MG63 (cell line): ENCODE measurements around the gene PACRGL. TPM values are rescaled to one million over a fixed set of nuclear protein-coding genes. Genes with fewer than 3 reads are reported as not detected.
"Not testable (repeated sequence)": the region's sequence is repeated elsewhere in the genome, so short reads cannot be mapped to it uniquely, and the experiment has no call there.

Source experiments
- DNase-seq: peaks from one replicate; pipeline ENCODE4 v3.0.0-alpha.2; 2020
- H3K27me3 ChIP-seq: fragments of 250-450 bp; sonication (Bioruptor Pico); 2 replicates; pipeline ENCODE4 v1.5.1; 2020; ENCODE audit warnings: mild to moderate bottlenecking, moderate library complexity
- H3K36me3 ChIP-seq: fragments of 250-450 bp; sonication (Bioruptor Pico); 2 replicates; pipeline ENCODE4 v1.5.1; 2020; ENCODE audit warnings: mild to moderate bottlenecking, moderate library complexity
- H3K4me3 ChIP-seq: fragments of 250-450 bp; sonication (Bioruptor Pico); 2 replicates; pipeline ENCODE4 v1.5.1; 2020; ENCODE audit warnings: mild to moderate bottlenecking, moderate library complexity
- H3K9me3 ChIP-seq: fragments of 250-450 bp; sonication (Bioruptor Pico); 2 replicates; pipeline ENCODE4 v1.5.1; 2020; ENCODE audit warnings: mild to moderate bottlenecking, moderate library complexity
- total RNA-seq: library from RNA; depleted of rRNA; stranded (reverse); fragments of >200 nt; shearing (Covaris generic); gene quantifications from 2 replicates; pipeline ENCODE4 v1.2.3, GENCODE V29; 2014; ENCODE audit warnings: low replicate concordance

Gene PACRGL
- total RNA-seq, 1 experiment from 2014 or later, result 8.4 TPM

GRCh38 chr4:20696815-20697214, 3.4 kb upstream of the PACRGL start:
- DNase-seq, result no peak
- Histone ChIP-seq H3K27me3 (no peaks in the 10 kb centered on the region), H3K4me3 (no peak overlapping the region), H3K9me3 (no peaks in the 10 kb centered on the region), H3K36me3 (no peaks in the 10 kb centered on the region)

- no peak overlapping the region for H3K4me3 ChIP-seq
- no peaks in the 10 kb centered on the region for H3K9me3 ChIP-seq
- H3K36me3 ChIP-seq, result no peaks in the 10 kb centered on the region
- no peaks in the 10 kb centered on the region for H3K27me3 ChIP-seq
- DNase-seq, result no peak
These were observed 1.9 kb upstream of the PACRGL start for GRCh38 chr4:20698382-20698781.

GRCh38 chr4:20698820-20699219, 1.4 kb upstream of the PACRGL start:
- H3K27me3 ChIP-seq, result no peaks in the 10 kb centered on the region
- no peaks in the 10 kb centered on the region for H3K9me3 ChIP-seq
- no peaks in the 10 kb centered on the region for H3K36me3 ChIP-seq
- no peak overlapping the region for H3K4me3 ChIP-seq
- DNase-seq, result no peak

GRCh38 chr4:20711335-20711734, 11.1 kb downstream of the PACRGL start:
- Histone ChIP-seq H3K27me3 (no peaks in the 10 kb centered on the region), H3K4me3 (no peak overlapping the region), H3K9me3 (no peaks in the 10 kb centered on the region), H3K36me3 (peaks cover 8% of the 10 kb centered on the region)
- no peak for DNase-seq

- Histone ChIP-seq H3K4me3 (no peak overlapping the region), H3K9me3 (no peaks in the 10 kb centered on the region), H3K36me3 (peaks cover 10% of the 10 kb centered on the region), H3K27me3 (no peaks in the 10 kb centered on the region)
- DNase-seq, result peak; percentile 6
These were observed 22.8 kb downstream of the PACRGL start for GRCh38 chr4:20723019-20723418.

- peaks cover 10% of the 10 kb centered on the region for H3K36me3 ChIP-seq
- no peak overlapping the region for H3K4me3 ChIP-seq
- no peaks in the 10 kb centered on the region for H3K9me3 ChIP-seq
- no peaks in the 10 kb centered on the region for H3K27me3 ChIP-seq
- no peak for DNase-seq
These were observed 23.2 kb downstream of the PACRGL start for GRCh38 chr4:20723463-20723862.

GRCh38 chr4:20724915-20725314, 24.7 kb downstream of the PACRGL start:
- Histone ChIP-seq H3K4me3 (no peak overlapping the region), H3K27me3 (no peaks in the 10 kb centered on the region), H3K9me3 (no peaks in the 10 kb centered on the region), H3K36me3 (peaks cover 5% of the 10 kb centered on the region)
- no peak for DNase-seq

GRCh38 chr4:20735931-20736330, 35.7 kb downstream of the PACRGL start:
- Histone ChIP-seq H3K36me3 (0 out of 2 replicates have a peak, but pooled peaks cover 2% of the 10 kb centered on the region), H3K27me3 (no peaks in the 10 kb centered on the region), H3K4me3 (no peak overlapping the region), H3K9me3 (no peaks in the 10 kb centered on the region)
- no peak for DNase-seq

GRCh38 chr4:20746000-20746399, 45.7 kb downstream of the PACRGL start:
- DNase-seq, H3K4me3 ChIP-seq, H3K27me3 ChIP-seq, H3K36me3 ChIP-seq, H3K9me3 ChIP-seq: not testable (repeated sequence)

- Histone ChIP-seq H3K36me3 (no peaks in the 10 kb centered on the region), H3K9me3 (no peaks in the 10 kb centered on the region), H3K4me3 (no peak overlapping the region), H3K27me3 (no peaks in the 10 kb centered on the region)
- DNase-seq, result no peak
These were observed 52.4 kb downstream of the PACRGL start for GRCh38 chr4:20752641-20753040.

- DNase-seq, result no peak
- H3K27me3 ChIP-seq, result no peaks in the 10 kb centered on the region
These were observed 53.8 kb downstream of the PACRGL start for GRCh38 chr4:20754036-20754435.

GRCh38 chr4:20760053-20760452, 59.8 kb downstream of the PACRGL start:
- Histone ChIP-seq H3K27me3 (no peaks in the 10 kb centered on the region), H3K36me3 (no peaks in the 10 kb centered on the region), H3K4me3 (no peak overlapping the region), H3K9me3 (no peaks in the 10 kb centered on the region)
- DNase-seq, result no peak

More at GRCh38 chr4:20754036-20754435, 53.8 kb downstream of the PACRGL start:
- Histone ChIP-seq H3K36me3 (no peaks in the 10 kb centered on the region), H3K4me3 (no peak overlapping the region), H3K9me3 (no peaks in the 10 kb centered on the region)

GRCh38 chr4:20761382-20761781, 61.1 kb downstream of the PACRGL start:
- DNase-seq, result no peak
- H3K4me3 ChIP-seq, result no peak overlapping the region

GRCh38 chr4:20761826-20762225, 61.6 kb downstream of the PACRGL start:
- Histone ChIP-seq H3K27me3 (no peaks in the 10 kb centered on the region), H3K9me3 (no peaks in the 10 kb centered on the region), H3K4me3 (no peak overlapping the region), H3K36me3 (no peaks in the 10 kb centered on the region)
- DNase-seq, result no peak

More at GRCh38 chr4:20761382-20761781, 61.1 kb downstream of the PACRGL start:
- Histone ChIP-seq H3K36me3 (no peaks in the 10 kb centered on the region), H3K9me3 (no peaks in the 10 kb centered on the region), H3K27me3 (no peaks in the 10 kb centered on the region)

- no peak overlapping the region for H3K4me3 ChIP-seq
- no peaks in the 10 kb centered on the region for H3K9me3 ChIP-seq
- H3K36me3 ChIP-seq, result no peaks in the 10 kb centered on the region
- DNase-seq, result peak; percentile 0
- no peaks in the 10 kb centered on the region for H3K27me3 ChIP-seq
These were observed 64.2 kb downstream of the PACRGL start for GRCh38 chr4:20764366-20764992.

GRCh38 chr4:20773144-20773997, 73.1 kb downstream of the PACRGL start:
- no peaks in the 10 kb centered on the region for H3K27me3 ChIP-seq
- peak; percentile 10 for DNase-seq
- H3K9me3 ChIP-seq, result no peaks in the 10 kb centered on the region
- H3K4me3 ChIP-seq, result no peak overlapping the region
- H3K36me3 ChIP-seq, result no peaks in the 10 kb centered on the region

GRCh38 chr4:20778896-20779295, 78.6 kb downstream of the PACRGL start:
- Histone ChIP-seq H3K27me3 (no peaks in the 10 kb centered on the region), H3K4me3 (no peak overlapping the region), H3K36me3 (no peaks in the 10 kb centered on the region), H3K9me3 (no peaks in the 10 kb centered on the region)
- DNase-seq, result no peak

GRCh38 chr4:20783134-20783533, 82.9 kb downstream of the PACRGL start:
- not testable (repeated sequence) for H3K36me3 ChIP-seq, DNase-seq, H3K4me3 ChIP-seq, H3K9me3 ChIP-seq, H3K27me3 ChIP-seq
